Mesothelial cell of epicardium (in vitro differentiated cells): ENCODE data around the gene BATF3. TPM values are rescaled to one million over a fixed set of nuclear protein-coding genes. Genes with fewer than 3 reads are reported as not detected.
"Not testable (repeated sequence)": the region's sequence is repeated elsewhere in the genome, so short reads cannot be mapped to it uniquely, and the experiment has no call there.

Experiments used
- DNase-seq, 2 experiments: peaks; one replicate each; pipeline ENCODE4 v3.0.0; 2021; ENCODE audit warnings: low spot score in 2 of 2; ENCODE audit not compliant: unreplicated experiment in 2 of 2
- H3K27ac Mint-ChIP-seq: 2 replicates; pipeline ENCODE4 v1.8.0; 2021; ENCODE audit warnings: mixed read lengths
- H3K27me3 Mint-ChIP-seq: 2 replicates; pipeline ENCODE4 v1.8.0; 2021; ENCODE audit warnings: low read depth, mixed read lengths
- H3K36me3 Mint-ChIP-seq: 2 replicates; pipeline ENCODE4 v1.8.0; 2021; ENCODE audit warnings: mixed read lengths
- H3K4me1 Mint-ChIP-seq: 2 replicates; pipeline ENCODE4 v1.8.0; 2021; ENCODE audit warnings: mixed read lengths
- H3K4me3 Mint-ChIP-seq: 2 replicates; pipeline ENCODE4 v1.8.0; 2021; ENCODE audit warnings: mild to moderate bottlenecking, moderate library complexity, mixed read lengths
- H3K9me3 Mint-ChIP-seq: 2 replicates; pipeline ENCODE4 v1.8.0; 2021; ENCODE audit warnings: mixed read lengths
- CTCF ChIP-seq: fragments of 200-600 bp; sonication (generic); IDR thresholded peaks from one replicate; pipeline ENCODE4 v1.5.0; 2021; ENCODE audit warnings: antibody characterized with exemption; ENCODE audit not compliant: unreplicated experiment
- total RNA-seq: library from RNA; stranded (reverse); gene quantifications from 3 replicates; pipeline ENCODE4 v1.2.1, GENCODE V29; 2021

The BATF3 gene
- total RNA-seq, 1 donor from 2014 or later, result 1.0 TPM

GRCh38 chr1:212737559-212737958 is 37.9 kb upstream of the BATF3 start:
- Mint-ChIP-seq H3K4me1 (peaks cover 9% of the 10 kb centered on the region), H3K9me3 (peaks cover 14% of the 10 kb centered on the region), H3K27ac (no peak overlapping the region), H3K36me3 (peaks cover 27% of the 10 kb centered on the region), H3K4me3 (no peak overlapping the region), H3K27me3 (no peaks in the 10 kb centered on the region)
- no peak for DNase-seq
- TF ChIP-seq CTCF, result no peak

- peaks cover 13% of the 10 kb centered on the region for H3K36me3 Mint-ChIP-seq
- TF ChIP-seq CTCF, result no peak
- no peak overlapping the region for H3K27ac Mint-ChIP-seq
- H3K4me3 Mint-ChIP-seq, result no peak overlapping the region
- no peaks in the 10 kb centered on the region for H3K27me3 Mint-ChIP-seq
- no peak for DNase-seq
- peaks cover 3% of the 10 kb centered on the region for H3K9me3 Mint-ChIP-seq
- H3K4me1 Mint-ChIP-seq, result peaks cover 5% of the 10 kb centered on the region
These were observed 33.5 kb upstream of the BATF3 start for GRCh38 chr1:212733109-212733508.

- H3K27ac Mint-ChIP-seq, result no peak overlapping the region
- no peak overlapping the region for H3K4me3 Mint-ChIP-seq
- H3K4me1 Mint-ChIP-seq, result no peaks in the 10 kb centered on the region
- H3K36me3 Mint-ChIP-seq, result peaks cover 14% of the 10 kb centered on the region
- peaks cover 4% of the 10 kb centered on the region for H3K9me3 Mint-ChIP-seq
- no peaks in the 10 kb centered on the region for H3K27me3 Mint-ChIP-seq
- no peak for DNase-seq
- no peak for TF ChIP-seq CTCF
These were observed 32.0 kb upstream of the BATF3 start for GRCh38 chr1:212731630-212732029.

- peaks cover 21% of the 10 kb centered on the region for H3K9me3 Mint-ChIP-seq
- H3K36me3 Mint-ChIP-seq, result peaks cover 20% of the 10 kb centered on the region
- H3K4me1 Mint-ChIP-seq, result no peaks in the 10 kb centered on the region
- H3K27ac Mint-ChIP-seq, result no peak overlapping the region
- H3K27me3 Mint-ChIP-seq, result no peaks in the 10 kb centered on the region
- no peak overlapping the region for H3K4me3 Mint-ChIP-seq
- TF ChIP-seq CTCF, result no peak
- DNase-seq, result no peak
These were observed 29.0 kb upstream of the BATF3 start for GRCh38 chr1:212728606-212729005.

GRCh38 chr1:212727386-212728181 is 27.9 kb upstream of the BATF3 start:
- peaks cover 20% of the 10 kb centered on the region for H3K36me3 Mint-ChIP-seq
- TF ChIP-seq CTCF, result no peak
- no peak for DNase-seq
- peaks cover 21% of the 10 kb centered on the region for H3K9me3 Mint-ChIP-seq
- no peaks in the 10 kb centered on the region for H3K4me1 Mint-ChIP-seq
- no peak overlapping the region for H3K27ac Mint-ChIP-seq
- H3K4me3 Mint-ChIP-seq, result no peak overlapping the region
- no peaks in the 10 kb centered on the region for H3K27me3 Mint-ChIP-seq

GRCh38 chr1:212724679-212725078 is 25.0 kb upstream of the BATF3 start:
- not testable (repeated sequence) for H3K4me1 Mint-ChIP-seq, H3K4me3 Mint-ChIP-seq, H3K27ac Mint-ChIP-seq, H3K27me3 Mint-ChIP-seq, DNase-seq
- H3K36me3 Mint-ChIP-seq, result peaks cover 20% of the 10 kb centered on the region
- peaks cover 21% of the 10 kb centered on the region for H3K9me3 Mint-ChIP-seq
